Measurements from ENCODE around the gene CHERP.

The CHERP gene, protein sequence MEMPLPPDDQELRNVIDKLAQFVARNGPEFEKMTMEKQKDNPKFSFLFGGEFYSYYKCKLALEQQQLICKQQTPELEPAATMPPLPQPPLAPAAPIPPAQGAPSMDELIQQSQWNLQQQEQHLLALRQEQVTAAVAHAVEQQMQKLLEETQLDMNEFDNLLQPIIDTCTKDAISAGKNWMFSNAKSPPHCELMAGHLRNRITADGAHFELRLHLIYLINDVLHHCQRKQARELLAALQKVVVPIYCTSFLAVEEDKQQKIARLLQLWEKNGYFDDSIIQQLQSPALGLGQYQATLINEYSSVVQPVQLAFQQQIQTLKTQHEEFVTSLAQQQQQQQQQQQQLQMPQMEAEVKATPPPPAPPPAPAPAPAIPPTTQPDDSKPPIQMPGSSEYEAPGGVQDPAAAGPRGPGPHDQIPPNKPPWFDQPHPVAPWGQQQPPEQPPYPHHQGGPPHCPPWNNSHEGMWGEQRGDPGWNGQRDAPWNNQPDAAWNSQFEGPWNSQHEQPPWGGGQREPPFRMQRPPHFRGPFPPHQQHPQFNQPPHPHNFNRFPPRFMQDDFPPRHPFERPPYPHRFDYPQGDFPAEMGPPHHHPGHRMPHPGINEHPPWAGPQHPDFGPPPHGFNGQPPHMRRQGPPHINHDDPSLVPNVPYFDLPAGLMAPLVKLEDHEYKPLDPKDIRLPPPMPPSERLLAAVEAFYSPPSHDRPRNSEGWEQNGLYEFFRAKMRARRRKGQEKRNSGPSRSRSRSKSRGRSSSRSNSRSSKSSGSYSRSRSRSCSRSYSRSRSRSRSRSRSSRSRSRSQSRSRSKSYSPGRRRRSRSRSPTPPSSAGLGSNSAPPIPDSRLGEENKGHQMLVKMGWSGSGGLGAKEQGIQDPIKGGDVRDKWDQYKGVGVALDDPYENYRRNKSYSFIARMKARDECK

DNA sequence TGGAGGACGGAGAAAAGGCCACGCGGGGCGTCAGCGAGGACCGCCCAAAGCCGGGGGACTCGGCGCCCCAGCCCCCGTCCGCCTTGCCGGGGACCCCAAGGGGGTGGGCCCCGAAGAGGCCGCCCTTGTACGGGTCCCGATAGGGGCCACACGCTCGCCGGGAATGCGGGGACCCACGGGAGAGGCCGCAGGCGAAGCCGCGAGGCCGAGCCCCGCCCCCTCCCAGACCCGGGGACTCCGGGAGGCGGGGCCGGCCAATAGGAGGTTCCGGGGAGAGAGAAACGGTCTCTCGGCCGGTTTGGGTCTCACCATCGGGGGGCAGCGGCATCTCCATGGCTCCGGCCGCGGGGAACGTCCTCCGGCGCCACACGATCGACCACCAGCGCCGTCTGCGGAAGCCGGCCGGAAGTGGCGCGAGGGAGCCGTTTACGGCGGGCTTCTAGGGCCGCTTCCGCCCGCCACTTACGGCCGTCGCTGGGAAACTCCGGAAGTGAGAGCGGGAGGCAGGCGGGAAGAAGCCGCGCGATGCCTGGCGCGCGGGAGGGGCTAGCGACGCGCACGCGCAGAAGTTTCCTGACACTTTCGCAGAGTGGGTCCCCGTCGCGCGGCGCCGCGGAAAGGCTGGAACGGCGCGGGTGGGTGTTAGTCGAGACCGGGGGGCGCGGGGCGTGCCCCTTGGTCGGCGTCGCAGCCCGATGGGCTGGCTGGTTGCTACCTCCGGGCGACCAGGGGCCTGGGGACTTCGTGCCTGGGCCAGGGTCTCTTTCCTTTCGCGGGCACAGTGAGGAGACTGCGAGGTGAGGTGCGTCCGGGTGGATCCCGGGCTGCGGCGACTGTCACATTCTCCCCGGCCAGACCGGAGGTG is at the start of gene CHERP:
Gene CHERP (minus strand): TSS at position 393 of the 865 bp plus-strand sequence. CDS start 59 bp downstream, at position 334.
- in situ Hi-C loops (cut with MboI; ENCODE audit: low sequenced_read_pairs), result no loop called here

DNA sequence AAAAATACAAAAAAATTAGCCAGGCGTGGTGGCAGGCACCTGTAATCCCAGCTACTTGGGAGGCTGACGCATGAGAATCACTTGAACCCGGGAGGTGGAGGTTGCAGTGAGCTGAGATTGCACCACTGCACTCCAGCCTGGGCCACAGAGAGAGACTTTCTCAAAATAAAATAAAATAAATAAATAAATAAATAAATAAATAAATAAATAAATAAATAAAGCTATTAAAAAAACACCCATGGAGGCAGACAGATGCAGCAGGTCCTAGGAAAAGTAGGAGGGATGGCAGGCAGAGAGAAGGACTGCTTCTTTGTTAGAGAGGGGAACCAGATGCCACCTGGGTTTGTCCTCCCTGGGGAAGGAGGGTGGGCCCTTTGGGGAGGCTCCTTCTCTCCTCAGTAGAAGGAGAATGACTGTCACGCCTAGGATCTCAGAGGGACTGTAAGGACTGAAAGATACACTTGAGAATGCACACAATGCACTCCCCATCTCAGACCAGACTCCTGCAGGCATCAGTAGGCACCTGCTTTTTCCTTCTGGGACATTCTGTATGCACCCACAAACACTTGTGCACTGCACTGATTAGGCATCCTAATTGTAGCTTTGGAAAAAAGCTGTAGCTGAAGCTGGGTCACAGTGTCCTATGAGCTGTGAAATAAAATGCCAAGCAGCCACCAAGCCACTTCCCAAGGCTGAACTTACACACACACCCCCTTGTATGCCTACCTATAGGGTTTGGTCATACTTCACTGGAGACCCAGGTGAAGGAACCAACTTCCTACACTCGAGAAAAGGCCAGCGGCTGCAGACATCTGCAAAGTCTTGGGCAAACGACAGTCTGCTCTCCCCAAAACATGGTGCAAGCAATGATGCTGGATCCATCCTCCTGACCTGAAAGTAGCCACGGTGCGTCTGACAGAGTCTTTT is 48.9 kb upstream of the CHERP start:
- in situ Hi-C loops (cut with MboI; ENCODE audit: low sequenced_read_pairs), result no loop called here

DNA sequence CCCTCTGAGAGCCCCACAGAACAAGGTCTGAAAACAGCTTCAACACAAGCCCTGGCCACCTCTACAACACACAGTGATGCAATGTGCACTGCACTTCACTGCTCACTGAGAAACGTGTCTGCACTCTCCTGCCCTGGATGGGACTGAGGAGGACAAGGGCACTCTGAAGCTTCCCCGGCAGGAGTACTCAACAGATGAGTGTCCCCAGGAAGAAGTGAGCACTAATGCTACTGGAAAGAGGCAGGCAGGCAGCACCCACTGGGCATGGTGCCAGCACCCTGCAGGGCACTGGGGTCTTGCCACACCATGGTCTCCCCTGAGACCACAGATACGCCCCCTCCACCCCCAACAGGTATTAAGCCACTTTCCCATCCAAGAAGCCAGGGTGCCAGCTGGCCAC is 47.7 kb upstream of the CHERP start:
- in situ Hi-C loops (cut with MboI; ENCODE audit: low sequenced_read_pairs), result no loop called here

DNA sequence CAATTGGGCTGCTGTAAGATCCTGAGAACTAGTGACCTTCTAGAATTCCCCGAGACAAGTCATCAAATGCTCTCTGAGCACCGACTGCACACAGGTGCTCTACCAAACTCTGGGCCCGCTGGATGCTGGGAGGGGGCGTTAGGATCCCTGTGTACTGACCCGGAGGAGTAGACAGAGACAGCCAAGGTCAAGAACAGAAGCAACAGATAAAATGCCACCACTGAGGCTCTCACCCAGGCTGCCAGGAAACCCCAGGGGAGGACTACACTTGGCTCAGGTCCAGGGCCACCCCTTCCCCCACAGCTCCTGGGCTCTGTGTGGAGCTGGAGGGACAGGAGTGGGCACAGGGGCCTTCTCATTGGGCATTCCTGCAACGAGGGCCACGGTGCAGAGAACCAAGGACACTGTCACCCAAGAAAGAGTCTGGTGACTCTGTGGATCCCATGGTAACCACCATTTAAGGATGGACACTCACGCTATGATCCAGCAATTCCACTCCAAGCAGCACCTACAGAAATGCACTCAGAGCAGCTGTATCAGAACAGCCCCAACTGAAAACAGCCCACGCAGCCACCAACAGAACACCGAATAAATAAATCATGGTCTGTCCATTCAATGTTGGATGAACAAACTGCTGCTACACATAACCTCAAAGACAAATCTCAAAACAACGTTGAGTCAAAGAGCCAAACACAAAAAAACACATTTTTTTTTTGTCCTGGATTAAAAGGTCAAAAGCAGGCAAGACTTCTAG is 46.8 kb upstream of the CHERP start:
- in situ Hi-C loops (cut with MboI; ENCODE audit: low sequenced_read_pairs), result no loop called here

DNA sequence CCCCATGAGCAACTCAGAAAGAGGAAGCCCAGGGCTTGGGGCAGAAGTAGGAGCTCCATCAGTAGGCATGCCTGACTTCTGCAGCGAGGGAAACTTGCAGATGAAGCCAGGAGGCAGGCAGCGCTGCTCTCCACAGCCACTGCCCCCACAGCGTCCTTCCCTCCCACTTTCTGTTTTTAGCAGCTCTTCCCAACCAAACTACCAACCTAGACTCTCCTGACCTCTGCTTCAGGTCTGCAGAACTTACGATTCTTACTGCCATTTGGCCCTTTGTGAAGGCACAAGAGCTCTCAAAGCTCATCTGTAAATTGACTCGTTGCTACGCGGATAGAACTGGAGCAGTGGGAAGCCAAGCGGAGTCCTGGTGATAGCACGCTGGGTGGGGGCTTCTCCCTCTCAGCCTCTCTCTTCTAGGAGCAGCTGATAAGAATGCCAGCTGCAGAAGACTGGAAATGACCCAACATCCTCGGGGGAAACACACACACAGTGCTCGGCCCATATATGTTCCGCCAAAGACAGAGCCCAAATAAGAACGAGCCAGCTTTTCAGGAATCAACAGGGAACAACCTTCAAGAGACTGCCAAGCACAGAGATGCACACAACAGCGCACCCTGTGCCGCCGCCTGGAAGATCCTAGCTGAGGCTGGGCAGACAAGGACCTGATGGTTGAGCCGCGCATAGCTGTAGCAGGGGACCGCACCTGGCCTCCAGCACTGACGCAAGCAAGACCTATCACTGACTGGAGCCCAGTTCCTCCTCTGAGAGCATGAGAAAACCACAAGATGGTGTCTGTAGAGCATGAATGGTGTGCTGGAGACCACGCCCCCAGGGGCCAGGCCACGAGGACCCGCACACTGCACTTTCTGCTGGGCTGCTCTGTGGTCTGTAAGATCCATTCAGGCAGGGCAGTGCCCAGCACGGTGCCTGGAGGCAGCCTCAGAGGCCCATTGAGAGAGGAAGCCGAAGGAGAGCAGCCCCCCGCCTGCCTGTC is 45.9 kb upstream of the CHERP start:
- in situ Hi-C loops (cut with MboI; ENCODE audit: low sequenced_read_pairs), result no loop called here

DNA sequence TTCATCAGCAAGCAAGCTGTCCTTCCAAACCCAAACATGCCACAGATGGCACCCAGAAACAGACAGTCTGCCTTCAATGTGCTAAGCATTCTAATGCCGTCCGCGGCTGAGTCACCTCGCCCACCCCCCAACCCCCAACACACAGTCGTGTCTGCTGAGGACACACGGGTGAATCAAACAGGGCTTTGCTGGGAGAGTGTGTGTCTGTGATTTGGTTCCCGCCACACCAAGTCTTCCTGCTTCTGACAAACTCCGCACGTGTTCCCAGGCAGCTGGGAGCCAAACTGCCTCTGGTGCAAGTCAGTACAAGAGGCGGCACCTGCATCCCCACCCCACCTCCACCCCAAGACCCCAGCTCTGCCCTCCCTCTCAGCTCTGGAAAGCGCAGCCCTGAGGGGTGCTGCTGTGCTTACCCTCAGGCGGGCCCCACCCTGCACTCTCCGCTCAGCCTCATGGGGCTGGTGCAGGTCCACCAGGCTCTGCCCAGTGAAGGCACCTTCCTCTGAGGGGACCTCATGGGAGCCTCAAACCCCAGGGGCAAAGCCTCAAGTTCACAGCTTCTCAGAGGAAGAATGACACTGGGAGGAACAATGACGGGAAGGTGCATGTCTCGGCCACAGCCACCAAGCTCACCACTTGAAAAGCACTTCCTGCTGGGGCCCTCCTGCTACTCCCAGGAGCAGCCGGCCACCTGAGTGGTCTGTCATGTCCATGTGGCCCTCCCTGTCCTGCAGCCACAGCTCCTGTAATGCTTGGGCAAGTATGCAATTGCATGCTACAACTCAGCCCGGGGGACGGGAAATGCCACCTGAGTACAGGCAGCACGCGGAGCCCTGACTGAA is 45.0 kb upstream of the CHERP start:
- in situ Hi-C loops (cut with MboI; ENCODE audit: low sequenced_read_pairs), result no loop called here

DNA sequence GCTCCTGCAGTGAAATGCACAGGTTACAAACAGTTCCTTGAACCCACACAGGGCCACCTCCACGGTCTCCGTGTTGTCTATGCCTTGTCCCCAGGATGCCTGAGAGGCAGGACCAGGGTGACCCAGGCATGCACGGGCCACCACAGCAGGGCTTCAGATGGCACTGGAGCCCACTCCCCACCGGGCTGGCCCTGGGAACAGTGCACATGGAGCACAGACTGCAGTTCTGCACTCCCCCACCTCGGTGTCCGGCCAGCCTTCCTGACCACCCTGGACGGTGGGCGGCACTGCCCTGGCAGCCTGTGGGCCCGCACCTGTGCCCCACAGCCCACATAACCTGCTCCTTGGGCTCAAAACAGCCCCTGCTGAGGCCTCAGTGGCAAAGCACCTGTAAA is 44.2 kb upstream of the CHERP start:
- in situ Hi-C loops (cut with MboI; ENCODE audit: low sequenced_read_pairs), result no loop called here

DNA sequence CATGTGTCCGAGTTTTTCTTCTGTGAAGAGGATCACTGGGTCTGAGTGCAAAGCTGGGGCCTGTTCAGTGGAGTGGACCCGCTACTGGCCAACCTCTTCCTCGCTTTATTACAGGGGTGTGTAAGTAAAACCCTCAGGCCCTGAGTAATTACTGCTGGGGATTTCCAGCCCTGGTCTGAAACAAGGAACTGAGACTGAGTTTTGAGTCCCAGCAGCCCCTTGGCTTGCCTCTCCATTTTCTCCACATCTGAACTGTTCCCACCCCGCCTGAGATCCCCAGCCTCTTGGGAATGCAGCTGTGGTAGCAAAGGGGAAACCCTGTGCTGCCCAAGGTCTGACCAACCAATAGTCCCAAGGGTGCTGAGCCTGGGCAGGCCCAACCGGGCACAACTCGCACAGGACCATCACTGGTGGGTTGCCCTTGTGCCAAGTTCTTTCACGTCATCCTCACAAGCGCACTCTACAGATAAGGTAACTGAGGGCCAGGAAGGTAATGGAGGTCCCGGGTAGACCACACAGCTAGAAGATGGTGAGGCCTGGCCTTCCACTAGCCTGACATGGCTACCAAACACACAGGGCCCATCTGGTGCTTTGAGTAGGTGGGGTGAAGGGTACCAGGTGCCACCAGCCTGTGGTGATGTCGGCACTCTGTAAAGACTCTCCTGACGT is 43.7 kb upstream of the CHERP start:
- in situ Hi-C loops (cut with MboI; ENCODE audit: low sequenced_read_pairs), result no loop called here

DNA sequence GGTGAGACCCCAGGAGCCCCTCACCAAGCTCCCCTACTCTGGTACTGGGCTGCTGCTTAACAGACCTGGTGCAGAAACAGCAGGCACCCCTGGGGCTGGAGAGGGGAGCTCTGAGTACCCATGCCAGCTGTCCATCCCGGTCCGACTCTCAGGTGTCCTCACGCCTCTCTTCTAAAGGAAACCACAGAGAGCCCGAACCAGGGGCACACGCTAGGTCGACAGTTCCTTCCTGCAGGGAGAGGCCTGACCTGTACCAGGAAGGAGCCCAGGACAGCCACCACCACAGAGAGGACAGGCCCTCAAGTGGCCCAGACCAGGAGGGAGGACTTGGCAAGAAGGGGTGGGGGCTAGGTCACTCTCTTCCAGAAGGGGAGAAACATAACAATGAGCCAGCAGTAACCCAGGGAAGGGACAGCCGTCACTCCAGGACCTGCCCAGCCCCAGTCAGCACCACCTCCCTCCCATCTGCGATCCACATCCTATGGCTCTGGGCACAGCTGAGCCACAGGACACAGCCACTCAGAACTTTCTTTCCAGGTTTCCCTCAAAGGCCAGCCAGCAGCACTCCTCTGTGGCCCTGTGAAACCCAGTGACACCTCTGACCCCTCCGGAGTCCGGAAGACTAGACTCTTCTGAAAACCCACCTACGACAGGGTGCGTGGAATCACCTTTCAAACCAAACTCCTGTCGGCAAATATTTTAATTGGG is 43.0 kb upstream of the CHERP start:
- in situ Hi-C loops (cut with MboI; ENCODE audit: low sequenced_read_pairs), result no loop called here

DNA sequence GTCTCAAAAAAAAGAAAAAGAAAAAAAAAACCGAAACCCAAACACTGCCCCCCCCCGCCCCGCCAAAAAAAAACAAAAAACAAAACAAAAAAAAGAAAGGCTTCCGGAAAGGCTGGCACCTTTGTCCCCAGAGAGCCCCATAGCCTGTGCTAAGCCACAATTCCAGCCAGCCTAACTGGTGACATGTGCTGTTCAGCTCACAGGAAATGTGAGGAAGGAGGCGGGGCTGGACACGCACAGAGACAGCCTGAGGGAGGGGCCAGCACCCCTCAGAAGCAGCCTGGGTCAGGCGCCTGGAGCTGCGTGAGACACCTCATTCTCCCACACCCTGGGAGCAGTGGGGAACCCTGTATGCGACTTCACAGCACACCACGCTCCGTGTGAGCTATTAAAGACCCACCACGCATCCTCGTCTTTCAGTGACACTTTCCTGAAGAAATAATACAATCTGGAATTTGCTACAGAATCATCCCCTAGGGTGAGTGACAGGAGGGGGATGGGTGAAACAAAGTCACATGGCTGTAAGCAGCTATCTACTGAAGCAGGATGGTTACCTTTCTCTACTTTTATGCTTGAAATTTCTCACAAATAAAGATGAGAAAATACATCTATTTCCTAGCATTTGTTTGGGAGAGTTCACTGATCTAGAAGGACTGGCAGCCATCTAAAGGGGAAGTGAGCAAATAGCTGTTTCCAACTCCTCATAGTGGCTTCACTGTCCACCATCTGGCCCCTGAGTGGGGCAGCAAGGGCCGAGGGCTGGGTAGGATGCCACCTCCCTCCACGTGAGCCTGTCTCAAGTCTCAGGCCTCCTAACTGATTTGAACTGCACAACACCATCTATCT is 42.2 kb upstream of the CHERP start:
- in situ Hi-C loops (cut with MboI; ENCODE audit: low sequenced_read_pairs), result no loop called here

DNA sequence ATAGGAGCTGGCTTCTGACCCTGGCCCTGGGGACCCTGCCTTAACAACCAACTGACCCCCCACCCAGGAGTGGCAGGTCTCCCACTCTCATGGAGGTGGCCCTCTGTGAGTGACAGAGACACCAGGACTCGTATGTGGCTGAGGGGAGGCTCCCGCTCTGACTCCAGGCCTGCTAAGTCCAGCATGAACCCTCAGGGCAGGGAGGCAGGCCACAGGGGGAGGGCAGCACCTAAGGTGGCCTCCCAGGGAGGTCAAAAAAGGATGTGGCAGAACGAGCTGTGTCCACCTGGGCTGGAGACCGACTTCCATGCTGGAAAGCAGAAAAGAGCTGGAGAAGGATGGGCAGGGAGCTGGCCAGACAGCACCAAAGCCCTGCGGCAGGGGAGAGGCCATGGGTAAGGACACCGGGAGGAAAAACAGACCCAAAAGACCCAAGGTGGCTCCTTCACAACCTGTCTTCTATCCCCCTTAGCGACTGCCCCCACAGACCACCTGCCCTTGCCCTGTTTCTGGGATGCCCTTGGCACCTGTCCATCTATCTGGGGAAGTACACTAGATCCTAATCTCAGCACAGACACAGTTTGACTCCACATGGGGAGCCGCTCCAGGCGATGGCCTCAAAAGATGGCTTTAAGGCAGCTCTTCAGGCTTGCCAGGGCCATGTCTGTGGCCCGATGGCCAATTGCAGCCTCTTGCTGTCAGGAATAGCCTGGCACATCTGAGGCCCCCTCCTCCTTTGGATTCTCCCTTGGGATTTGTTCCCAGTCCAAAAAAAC is 40.4 kb upstream of the CHERP start:
- in situ Hi-C loops (cut with MboI; ENCODE audit: low sequenced_read_pairs), result no loop called here

DNA sequence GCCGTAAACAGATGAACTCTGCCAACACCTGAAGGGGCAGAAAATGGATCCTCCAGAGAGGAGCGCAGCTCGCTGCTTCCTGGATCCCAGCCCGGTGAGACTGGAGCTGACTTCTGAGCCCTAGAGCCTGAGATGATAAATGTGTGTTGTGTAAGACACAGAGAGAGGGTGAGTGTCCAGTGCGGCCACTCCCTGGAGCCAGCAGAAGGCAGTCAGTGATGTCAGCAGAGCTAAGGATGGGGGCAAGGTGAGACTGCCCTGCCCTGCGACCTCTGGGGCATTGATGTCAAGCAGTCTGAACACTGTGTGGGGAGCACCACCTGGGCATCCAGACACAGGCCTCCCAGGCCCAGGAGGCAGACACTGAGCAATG is 39.7 kb upstream of the CHERP start:
- in situ Hi-C loops (cut with MboI; ENCODE audit: low sequenced_read_pairs), result no loop called here

DNA sequence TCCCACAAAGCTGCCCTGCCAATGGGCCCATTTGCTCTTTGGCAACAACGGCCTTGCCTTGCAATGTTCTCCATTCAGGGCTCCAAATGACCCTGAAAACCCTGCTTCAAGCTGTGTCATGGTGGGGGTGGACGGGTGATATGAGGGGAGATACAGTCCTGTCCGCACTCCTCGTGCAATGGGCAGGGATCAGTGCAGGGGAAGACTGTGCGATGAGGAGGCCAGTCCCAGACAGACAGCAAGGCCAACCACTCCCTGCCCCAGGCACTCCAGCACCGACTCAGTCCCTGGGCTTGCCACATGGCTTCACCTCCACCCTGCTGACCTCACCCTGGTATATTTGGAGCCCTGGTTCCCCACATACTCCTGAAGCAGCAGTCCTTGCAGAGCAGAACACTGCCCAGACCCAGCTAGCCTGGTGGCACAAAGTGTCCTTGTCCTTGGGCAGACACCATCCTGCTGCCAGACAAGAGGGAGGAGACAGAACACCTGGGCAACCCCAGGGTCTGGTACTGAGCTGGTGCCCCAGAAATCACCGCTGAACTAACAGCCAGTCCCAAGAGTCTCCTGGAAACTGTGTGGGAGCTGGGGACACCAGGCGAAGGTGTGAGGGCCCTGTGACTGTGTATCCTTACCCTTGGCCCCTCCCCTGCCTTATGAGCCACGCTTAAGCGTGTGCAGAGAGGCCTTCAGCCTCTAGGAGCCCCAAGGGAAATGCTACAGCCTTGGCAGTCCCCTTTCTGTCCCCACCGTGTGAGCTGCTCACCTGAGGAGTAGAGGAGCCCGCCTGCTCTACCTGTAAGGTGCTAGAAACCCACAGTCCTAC is 39.1 kb upstream of the CHERP start:
- in situ Hi-C loops (cut with MboI; ENCODE audit: low sequenced_read_pairs), result no loop called here

DNA sequence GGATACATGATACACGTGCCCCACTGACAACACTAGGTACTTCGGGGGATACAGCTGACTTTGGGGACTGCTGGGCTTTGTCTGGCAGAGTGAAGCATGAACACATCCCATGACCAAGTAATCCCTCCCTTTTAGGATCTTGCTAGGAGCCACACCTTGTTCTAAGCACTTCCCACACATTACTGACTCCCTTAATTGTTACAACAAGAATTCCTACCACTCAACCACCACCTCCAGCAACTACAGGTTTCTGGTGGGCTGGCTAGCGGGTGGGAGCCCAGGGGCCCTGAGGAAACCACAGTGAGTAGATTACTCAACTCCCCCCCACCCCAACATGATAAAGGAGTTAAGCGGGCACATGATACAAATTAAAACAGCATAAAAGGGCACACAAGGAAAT is 37.1 kb upstream of the CHERP start:
- in situ Hi-C loops (cut with MboI; ENCODE audit: low sequenced_read_pairs), result no loop called here

All from HL-60/S4 (cell line).